K562 (cell line): ENCODE measurements around the gene COPS4. TPM values are rescaled to one million over a fixed set of nuclear protein-coding genes. Genes with fewer than 3 reads are reported as not detected.

Experiments used
- ATAC-seq: fragments of 200-7000 bp; cut with Tn5 transposase; 3 replicates; pipeline ENCODE4 v1.9.1; 2020; ENCODE audit warnings: moderate library complexity
- BruUV-seq: library from RNA; stranded (reverse); fragments of 400-500 nt; replicated peaks from 2 replicates; lab custom pipeline; 2021; lab: Mats Ljungman, UMichigan
- CTCF ChIA-PET: fragments of 300-600 bp; formaldehyde crosslinking; extraction: SDS; loops from one replicate; lab custom pipeline; 2021; ENCODE audit warnings: low intra/inter-chr PET ratio; lab: Yijun Ruan, JAX
- POLR2A ChIA-PET: fragments of 300-600, 350-650 bp; sonication (Branson Sonifier 250); formaldehyde crosslinking; extraction: SDS; loops from one replicate; lab custom pipeline; 2021; ENCODE audit warnings: antibody characterized with exemption, inconsistent platforms; lab: Yijun Ruan, JAX
- DNase-seq, 4 experiments: peaks; one replicate each; pipeline versions ENCODE4 v3.0.0 to v3.0.0-alpha.2; 2011 to 2018; ENCODE audit warnings: low spot score in 3 of 4, mixed read lengths in 3 of 4; ENCODE audit errors: extremely low read depth in 1 of 4
- FAIRE-seq: peaks from 2 replicates; lab custom pipeline; 2011; peaks lifted over from hg19 to GRCh38; lab: Jason Lieb, UNC
- H2AFZ ChIP-seq: 2 replicates; pipeline ENCODE4 v1.6.0; 2011; ENCODE audit warnings: low read depth, low read length, control low read depth, inconsistent platforms
- H3K27ac ChIP-seq: fragments of 200-600 bp; 3 replicates; pipeline ENCODE4 v1.8.0; 2011; ENCODE audit warnings: low read depth, mild to moderate bottlenecking, control low read depth, inconsistent platforms, low read length, moderate library complexity, mixed read lengths; ENCODE audit errors: extremely low read depth
- H3K27me3 ChIP-seq, 2 experiments: fragments of 300-600 bp in 1 of 2; 2 replicates in 1 of 2; 3 replicates in 1 of 2; pipeline versions ENCODE4 v1.6.0 to v1.8.0; 2011; ENCODE audit warnings: inconsistent platforms in 2 of 2, low read length in 2 of 2, mild to moderate bottlenecking in 1 of 2, mixed read lengths in 1 of 2, moderate library complexity in 1 of 2; ENCODE audit not compliant: control insufficient read depth in 2 of 2, insufficient read depth in 2 of 2
- H3K36me3 ChIP-seq: fragments of 300-600 bp; 3 replicates; pipeline ENCODE4 v1.8.0; 2011; ENCODE audit warnings: mild to moderate bottlenecking, low read length, inconsistent platforms; ENCODE audit not compliant: control insufficient read depth, insufficient read depth
- H3K4me1 ChIP-seq, 2 experiments: fragments of 200-600 bp in 1 of 2; replicated peaks in 1 of 2; 2 replicates in 1 of 2; 3 replicates in 1 of 2; pipeline versions ENCODE4 v1.5.1 to v1.8.0; 2011; ENCODE audit warnings: inconsistent platforms in 2 of 2, low read length in 2 of 2, mild to moderate bottlenecking in 1 of 2, mixed read lengths in 1 of 2, moderate library complexity in 1 of 2; ENCODE audit not compliant: control insufficient read depth in 2 of 2, insufficient read depth in 2 of 2
- H3K4me2 ChIP-seq: 2 replicates; pipeline ENCODE4 v1.6.1; 2011; ENCODE audit warnings: low read length, control low read depth, inconsistent platforms, mixed read lengths; ENCODE audit not compliant: insufficient read depth
- H3K4me3 ChIP-seq: fragments of 200-600 bp; sonication (generic), shearing (Covaris generic); 2 replicates; pipeline ENCODE4 v1.5.1; 2016; ENCODE audit warnings: control low read depth, inconsistent platforms
- H3K79me2 ChIP-seq: fragments of 200-600 bp; 3 replicates; pipeline ENCODE4 v1.8.0; 2011; ENCODE audit warnings: low read length, inconsistent platforms; ENCODE audit not compliant: control insufficient read depth, insufficient read depth
- H3K9ac ChIP-seq, 2 experiments: 2 replicates each; pipeline versions ENCODE4 v1.6.0 to v1.6.1; 2011; ENCODE audit warnings: low read depth in 2 of 2, low read length in 2 of 2, control low read depth in 1 of 2, inconsistent platforms in 1 of 2, mild to moderate bottlenecking in 1 of 2, mixed read lengths in 1 of 2; ENCODE audit not compliant: insufficient read depth in 1 of 2
- H3K9me1 ChIP-seq: one replicate; pipeline ENCODE4 v1.6.0; 2011; ENCODE audit warnings: inconsistent platforms, mild to moderate bottlenecking, low read length, moderate library complexity; ENCODE audit not compliant: control insufficient read depth, insufficient read depth
- H3K9me3 ChIP-seq: replicated peaks from 2 replicates; pipeline ENCODE4 v1.5.1; 2011; ENCODE audit warnings: low read depth, low read length, inconsistent platforms; ENCODE audit not compliant: control insufficient read depth, insufficient read depth
- H4K20me1 ChIP-seq: replicated peaks from 2 replicates; pipeline ENCODE4 v1.6.1; 2011; ENCODE audit warnings: low read length, inconsistent platforms, mixed read lengths; ENCODE audit not compliant: control insufficient read depth, insufficient read depth
- BHLHE40 ChIP-seq: IDR thresholded peaks from 2 replicates; pipeline ENCODE4 v1.6.1; 2011; ENCODE audit warnings: low read length, improper control_type of control experiment
- GATA2 ChIP-seq: sonication (generic); formaldehyde crosslinking; IDR thresholded peaks from 2 replicates; pipeline ENCODE4 v1.4.0; 2020; ENCODE audit warnings: mild to moderate bottlenecking, missing genetic modification reagents
- KLF1 ChIP-seq: fragments of 450-650 bp; IDR thresholded peaks from 2 replicates; pipeline ENCODE4 v1.6.1; 2016; ENCODE audit warnings: missing genetic modification characterization, missing compliant biosample characterization
- MEF2D ChIP-seq: conservative IDR thresholded peaks from 2 replicates; pipeline ENCODE4 v1.6.1; 2016; ENCODE audit warnings: low read depth, missing genetic modification characterization, missing compliant biosample characterization
- RNF2 ChIP-seq: sonication (generic); IDR thresholded peaks from 2 replicates; pipeline ENCODE4 v1.6.1; 2016
- SRF ChIP-seq, 2 experiments: fragments of 250-450, 450-650 bp in 1 of 2; sonication (Bioruptor Pico) in 1 of 2; sonication (generic) in 1 of 2; formaldehyde crosslinking; IDR thresholded peaks; 2 replicates each; pipeline versions ENCODE4 v1.5.0 to v1.5.1; 2020 to 2022; ENCODE audit warnings: mild to moderate bottlenecking in 1 of 2, missing genetic modification reagents in 1 of 2
- WHSC1 ChIP-seq: IDR thresholded peaks from one replicate; pipeline ENCODE4 v1.6.1; 2012; ENCODE audit warnings: low read length, control low read depth, inconsistent platforms
- ZNF551 ChIP-seq: fragments of 250-450 bp; sonication (Bioruptor Pico); IDR thresholded peaks from 2 replicates; pipeline ENCODE4 v1.5.0; 2021; ENCODE audit warnings: mild to moderate bottlenecking, moderate library complexity
- WGBS: fragments of 100-300 bp; shearing (Covaris generic); methylation state at CpG from one replicate; pipeline ENCODE4 v1.1.6; 2016; ENCODE audit warnings: low coverage, mixed read lengths; ENCODE audit not compliant: insufficient coverage; ENCODE audit errors: missing lambda C conversion rate; 5-methylcytosine and 5-hydroxymethylcytosine counted together
- in situ Hi-C: fragments of 300-500 bp; cut with MboI; formaldehyde crosslinking; loops from 4 replicates; pipeline ENCODE4 v1.15.0; 2018; ENCODE audit warnings: inconsistent platforms, mixed read lengths
- intact Hi-C: fragments of 100-400 bp; cut with micrococcal nuclease; formaldehyde crosslinking; loops from 2 replicates; pipeline ENCODE4 v1.14.2; 2022
- polyA plus RNA-seq, 8 experiments: library from polyadenylated mRNA; depleted of rRNA in 4 of 8; stranded (reverse) in 5 of 8; unstranded in 3 of 8; fragments of >200 nt; fragmentation: Nextera tagmentation in 2 of 8; fragmentation: Illumina TruSeq in 1 of 8; extraction: Ambion mirVana in 2 of 8; extraction: Trizol in 1 of 8; gene quantifications; 2 replicates each; pipeline versions ENCODE4 v1.2.1 to v1.2.3, GENCODE V29; 2011 to 2014; ENCODE audit warnings: inconsistent platforms in 1 of 8, missing spikeins in 1 of 8
- total RNA-seq, 7 experiments: library from RNA; depleted of rRNA in 6 of 7; stranded (reverse); fragments of >200 nt in 6 of 7; fragmentation: Illumina TruSeq in 2 of 7; extraction: Trizol in 2 of 7; gene quantifications; 2 replicates each; pipeline versions ENCODE4 v1.2.1 to v1.2.3, GENCODE V29; 2011 to 2021; ENCODE audit warnings: low replicate concordance in 1 of 7

Gene COPS4
- total and polyA plus RNA-seq, 9 of the 15 experiments (the other 6 are each of a cell fraction or from before 2014, with no cell fraction given): 44.7 to 180 (median 70.9) TPM

GRCh38 chr4:83114576-83114975 lies 79.6 kb downstream of the COPS4 start, which contains the start of gene PLAC8:
TSS of gene PLAC8 (minus strand) at chr4:83114729. CDS start at chr4:83107921, 6,808 bp downstream.
- 13% methylated on average over 5 of the region's 5 CpGs for WGBS
- no peak for TF ChIP-seq MEF2D (tag)
- TF ChIP-seq SRF (CRISPR knock-in tag; IDR thresholded peaks at IDR 0.05): peak in 1 of 2 experiments; percentile 42; a peak in 1 of 4 replicates
- no peak for TF ChIP-seq GATA2
- no peaks in the 10 kb centered on the region for H3K9me3 ChIP-seq
- FAIRE-seq: no peak
- 0 out of 5 replicates have a peak, but pooled peaks cover 0 to 3% of the 10 kb centered on the region in 2 experiments for H3K27me3 ChIP-seq
- in situ Hi-C loops (no loop called here), intact Hi-C loops (no loop called here)
- peak; percentile 56 for ATAC-seq
- no peak for DNase-seq
- no peaks in the 10 kb centered on the region for H3K9me1 ChIP-seq
- H3K79me2 ChIP-seq: no peaks in the 10 kb centered on the region
- ChIA-PET POLR2A (no interaction called here), CTCF (no interaction called here)
- BruUV-seq: no TSS peak
- no peaks in the 10 kb centered on the region for H3K36me3 ChIP-seq
- H4K20me1 ChIP-seq: no peaks in the 10 kb centered on the region
- no peak within 1 kb of the TSS for H3K27ac ChIP-seq
- H3K4me3 ChIP-seq: no peak within 1 kb of the TSS
- H3K4me1 ChIP-seq: no peaks in the 10 kb centered on the region; a peak in 1 of 5 replicates
- no peak within 1 kb of the TSS for H3K9ac ChIP-seq
- peak within 1 kb of the TSS; percentile 11; the same call in 1 of the 2 replicates for H2AFZ ChIP-seq
- no peak within 1 kb of the TSS for H3K4me2 ChIP-seq

GRCh38 chr4:83115000-83115399 lies 80.0 kb downstream of the COPS4 start:
- CTCF ChIA-PET: no interaction called here

More at GRCh38 chr4:83115000-83115399, 80.0 kb downstream of the COPS4 start:
- Histone ChIP-seq H3K4me1 (no peaks in the 10 kb centered on the region; a peak in 1 of 5 replicates), H3K27me3 (0 out of 5 replicates have a peak, but pooled peaks cover 0 to 4% of the 10 kb centered on the region in 2 experiments), H3K4me2 (no peak overlapping the region), H3K36me3 (no peaks in the 10 kb centered on the region), H3K4me3 (no peak overlapping the region), H3K79me2 (no peaks in the 10 kb centered on the region), H3K9me3 (no peaks in the 10 kb centered on the region), H3K9ac (no peak overlapping the region), H4K20me1 (no peaks in the 10 kb centered on the region), H3K9me1 (no peaks in the 10 kb centered on the region), H3K27ac (no peak overlapping the region), H2AFZ (no peak overlapping the region)
- BruUV-seq: no TSS peak
- no peak for FAIRE-seq
- no peak for ATAC-seq
- DNase-seq: no peak
- POLR2A ChIA-PET: no interaction called here
- TF ChIP-seq ZNF551 (no peak), RNF2 (no peak), WHSC1 (no peak), BHLHE40 (no peak), KLF1 (tag) (no peak)
- intact Hi-C loops (no loop called here), in situ Hi-C loops (no loop called here)
